Fibroblast of the conjunctiva (primary cell): ENCODE results near the gene ADORA2B.
A peak's percentile ranks its signal among the peaks of the same experiment; 100 is the strongest.

Source experiments
- DNase-seq: peaks from one replicate; pipeline ENCODE4 v3.0.0-alpha.2; 2010; ENCODE audit warnings: low read depth

ADORA2B gene

DNA sequence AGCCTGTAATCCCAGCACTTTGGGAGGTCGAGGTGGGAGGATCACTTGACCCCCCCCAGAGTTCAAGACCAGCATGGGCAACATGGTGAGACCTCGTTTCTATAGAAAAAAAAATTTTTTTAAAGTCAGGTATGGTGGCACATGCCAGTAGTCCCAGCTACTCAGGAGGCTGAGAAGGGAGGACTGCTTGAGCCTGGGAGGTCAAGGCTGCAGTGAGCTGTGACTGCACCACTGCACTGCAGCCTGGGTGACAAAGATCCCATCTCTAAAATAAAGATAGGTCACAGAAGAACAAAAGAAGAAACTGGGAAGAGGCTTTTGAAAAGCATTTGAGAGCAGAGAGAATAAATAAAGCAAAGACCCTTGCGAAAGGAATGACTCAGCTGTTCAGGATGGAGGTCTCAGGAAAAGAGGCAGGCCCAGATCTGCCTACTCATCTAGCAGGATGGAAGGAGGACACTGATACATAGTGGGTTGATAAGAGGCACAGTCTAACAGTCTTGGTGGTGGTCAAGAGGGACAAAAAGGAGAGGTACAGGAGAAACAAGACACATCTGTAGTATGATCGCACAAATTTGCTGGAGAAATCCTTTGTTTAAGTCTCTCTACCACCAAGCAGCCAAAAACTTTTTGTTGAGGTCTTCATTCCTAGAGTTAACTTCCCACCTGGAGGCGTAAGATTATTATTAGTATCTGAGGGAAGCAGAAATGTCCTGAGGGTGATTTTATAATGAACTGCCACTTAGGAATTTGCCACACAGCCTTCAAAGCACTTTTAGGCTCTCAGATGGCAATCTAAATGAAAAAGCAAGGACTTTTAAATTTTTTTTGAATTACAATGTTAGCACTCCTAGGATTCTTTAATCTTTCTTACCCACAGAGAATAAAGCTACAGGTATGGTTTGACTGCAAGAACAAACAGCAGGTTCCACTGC, 37.0 kb downstream of the ADORA2B start:
- no peak for DNase-seq

DNA sequence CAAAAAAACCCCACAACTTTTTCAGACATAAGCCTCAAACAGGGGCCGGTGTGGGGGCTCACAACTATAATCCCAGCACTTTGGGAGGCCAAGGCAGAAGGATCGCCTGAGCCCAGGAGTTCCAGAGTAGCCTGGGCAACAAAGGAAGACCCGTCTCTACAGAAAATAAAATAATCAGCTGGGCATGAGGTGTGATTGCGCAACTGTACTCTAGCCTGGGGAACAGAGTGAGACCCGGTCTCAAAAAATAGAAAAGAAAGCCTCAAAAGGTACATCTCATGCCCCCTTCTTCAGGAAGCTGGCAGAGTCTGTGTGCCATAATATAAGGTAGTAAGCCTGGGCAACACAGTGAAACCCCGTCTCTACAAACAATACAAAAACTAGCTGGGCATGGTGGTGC, 51.4 kb downstream of the ADORA2B start:
- DNase-seq = no peak

DNA sequence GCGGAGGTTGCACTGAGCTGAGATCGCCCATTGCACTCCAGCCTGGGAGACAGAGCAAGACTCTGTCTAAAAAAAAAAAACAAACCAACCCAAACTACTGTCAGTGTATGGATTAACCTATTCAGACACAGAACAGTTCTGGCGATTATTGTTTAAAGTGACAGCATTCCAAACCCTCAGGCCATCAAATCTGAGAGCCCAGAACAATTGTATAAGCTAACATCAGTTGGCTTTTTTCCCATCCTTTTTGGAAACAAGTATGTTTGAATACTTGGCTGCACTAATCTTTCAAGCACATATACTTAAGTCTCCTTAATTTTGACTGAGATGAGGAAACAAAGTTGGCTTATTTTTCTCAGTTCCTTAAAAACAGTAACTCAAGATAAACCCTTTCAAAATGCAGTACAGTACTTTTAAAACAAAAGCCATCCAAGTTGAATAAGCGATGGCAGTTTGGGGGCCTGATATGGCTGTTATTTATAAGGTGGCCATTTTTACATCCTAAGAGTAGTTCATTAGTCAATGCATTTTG, 53.2 kb downstream of the ADORA2B start:
- no peak for DNase-seq

DNA sequence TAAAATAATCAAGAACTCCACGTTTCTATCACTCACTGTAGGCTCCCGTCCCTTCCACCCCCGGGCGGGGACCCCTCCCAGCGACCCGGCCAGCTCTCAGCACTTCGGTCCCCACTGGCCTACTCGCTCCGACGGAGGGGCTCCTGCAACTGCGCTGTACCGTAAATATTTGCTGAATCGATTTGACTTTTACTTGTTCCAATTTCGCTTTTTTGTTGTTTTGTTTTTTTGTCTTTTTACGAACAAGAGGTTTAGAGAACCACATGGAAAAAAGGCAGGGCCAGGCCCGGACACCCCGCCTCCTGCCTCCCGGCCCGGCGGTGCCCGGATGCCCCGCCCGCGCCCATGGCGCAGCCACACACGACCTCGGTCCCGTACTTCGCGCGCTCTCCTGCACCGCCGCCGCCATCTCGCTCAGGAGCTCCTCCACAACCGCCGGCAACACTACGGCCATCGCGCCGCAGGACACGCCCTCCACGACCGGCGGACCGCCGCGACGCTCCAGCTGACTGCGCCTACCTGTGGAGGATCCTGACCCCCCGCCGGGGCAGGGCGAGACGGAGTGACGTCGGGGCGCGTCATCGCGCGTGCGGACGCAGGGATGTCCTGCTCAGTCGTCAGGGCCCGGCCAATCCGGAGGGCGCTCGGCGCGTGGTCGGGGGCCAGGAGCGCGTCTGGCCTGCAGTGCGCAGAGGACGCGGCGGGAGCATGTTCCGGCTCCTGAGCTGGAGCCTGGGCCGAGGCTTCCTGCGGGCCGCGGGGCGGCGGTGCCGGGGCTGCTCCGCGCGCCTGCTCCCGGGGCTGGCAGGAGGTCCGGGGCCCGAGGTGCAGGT, 54.4 kb downstream of the ADORA2B start, which contains the start of the genes TTC19 and ZSWIM7:
TTC19 (plus strand) TSS at position 684 of the 833 bp plus-strand sequence; CDS start at position 709, 25 bp downstream.
ZSWIM7 (minus strand) TSS at position 564 of the 833 bp plus-strand sequence; CDS start at position 454, 110 bp downstream.
- peak; percentile 87 for DNase-seq

DNA sequence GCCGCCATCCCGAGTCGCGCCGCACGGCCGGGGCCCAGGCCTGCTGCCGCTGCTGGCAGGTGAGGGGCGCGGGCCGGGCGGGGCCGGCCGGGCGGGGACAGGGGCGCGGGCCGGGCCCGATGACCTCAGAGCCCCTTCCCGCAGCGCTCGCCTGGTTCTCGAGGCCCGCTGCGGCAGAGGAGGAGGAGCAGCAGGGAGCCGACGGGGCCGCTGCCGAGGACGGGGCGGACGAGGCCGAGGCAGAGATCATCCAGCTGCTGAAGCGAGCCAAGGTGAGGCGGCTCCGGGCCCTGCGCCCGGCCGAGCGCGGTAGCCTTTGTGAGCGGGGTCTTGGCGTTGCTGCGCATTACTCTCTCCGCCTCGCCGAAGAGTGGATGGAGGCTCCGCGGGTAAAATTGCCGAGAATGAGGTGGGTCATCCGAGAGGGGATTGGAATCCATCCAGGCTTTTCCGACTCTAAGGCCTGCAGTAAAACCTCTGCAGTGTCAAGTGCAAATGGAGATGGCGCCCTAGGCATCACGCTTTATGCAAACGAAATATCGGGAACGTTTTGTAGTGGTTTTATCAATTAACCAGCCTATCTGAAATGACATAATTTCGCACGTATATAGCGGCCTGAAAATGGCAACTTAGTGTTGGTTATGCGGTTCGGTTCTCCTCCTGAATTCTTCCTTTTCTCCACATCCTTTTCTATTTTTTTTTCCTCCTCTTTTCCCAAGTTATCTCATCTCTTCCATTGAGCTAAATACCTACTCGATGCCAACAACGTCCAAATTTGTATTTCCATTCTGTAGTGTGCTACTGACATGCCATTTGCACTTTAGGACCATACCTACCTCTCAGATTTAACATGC, 55.3 kb downstream of the ADORA2B start:
- no peak for DNase-seq

DNA sequence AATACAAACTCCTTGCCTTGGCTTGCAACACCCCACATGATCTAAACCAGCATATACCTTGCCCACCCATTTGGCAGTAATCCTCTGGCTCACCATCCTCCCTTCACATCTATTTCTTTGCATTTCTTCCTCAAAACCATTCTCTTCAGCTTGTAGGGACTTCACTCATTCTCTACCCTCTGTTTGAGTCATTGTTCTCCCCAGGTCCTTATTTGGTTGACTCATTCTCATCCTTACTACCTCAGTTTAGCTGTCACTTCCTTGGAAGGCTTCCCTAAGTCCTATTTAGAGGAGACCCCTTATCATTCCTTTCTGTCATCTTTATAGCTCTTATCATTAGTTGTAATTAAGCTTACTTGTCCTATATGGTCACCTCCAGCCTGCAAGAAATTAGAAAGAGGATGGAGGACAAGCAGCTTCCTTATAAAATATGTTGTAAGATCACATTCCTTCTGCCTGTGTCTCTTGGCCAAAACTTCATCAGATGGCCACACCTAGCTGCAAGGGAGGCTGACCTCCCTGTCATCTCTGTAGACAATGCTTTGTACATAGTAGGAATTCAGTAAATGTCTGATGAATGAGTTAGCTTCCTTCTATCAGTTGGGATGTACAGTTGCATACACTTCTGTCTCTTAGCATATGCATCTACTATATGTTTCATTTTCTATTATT, 56.4 kb downstream of the ADORA2B start:
- no peak for DNase-seq

DNA sequence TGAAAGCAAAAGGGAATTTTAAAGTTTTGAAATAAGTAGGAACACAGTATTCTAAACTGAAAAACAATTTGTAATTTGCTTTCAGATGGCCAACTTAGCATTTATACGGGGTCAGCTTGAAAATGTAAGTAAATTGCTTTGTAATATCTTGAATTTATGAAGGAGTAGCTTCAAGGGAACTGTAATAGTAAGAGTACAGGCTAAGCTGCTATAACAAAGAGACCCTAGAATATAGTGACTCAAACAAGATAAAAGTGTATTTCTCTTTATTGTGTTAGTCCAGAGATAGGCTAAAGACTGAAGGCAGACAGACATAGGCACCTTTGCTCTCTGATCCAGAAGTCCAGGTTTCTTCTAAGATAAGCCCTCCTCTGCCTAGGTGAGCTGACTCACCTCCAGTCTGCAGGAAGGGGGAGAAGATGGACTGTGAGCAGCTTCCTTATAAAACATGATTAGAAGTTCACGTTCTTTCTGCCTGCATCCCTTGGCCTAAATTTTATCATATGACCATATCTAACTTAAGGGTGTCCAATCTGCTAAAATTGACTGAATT, 57.9 kb downstream of the ADORA2B start:
- DNase-seq = no peak

DNA sequence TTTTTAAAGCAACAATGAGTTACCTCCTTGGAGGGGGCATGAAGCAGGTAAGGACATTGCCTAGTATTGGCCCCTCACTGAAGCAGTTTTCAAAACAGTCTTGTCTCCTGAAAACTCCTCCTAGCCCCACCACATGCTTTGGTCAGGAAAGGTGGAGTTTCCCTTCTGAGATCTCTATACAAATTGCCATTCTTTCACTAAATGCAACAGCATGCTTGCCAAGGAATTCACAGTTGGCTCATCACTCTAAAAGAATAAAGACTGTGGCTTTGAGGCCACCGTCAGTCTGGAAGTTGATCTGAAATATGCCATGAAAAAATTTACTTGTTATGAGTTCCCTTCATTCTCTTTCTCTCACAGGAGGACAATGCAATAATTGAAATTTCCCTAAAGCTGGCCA, 58.9 kb downstream of the ADORA2B start:
- no peak for DNase-seq

DNA sequence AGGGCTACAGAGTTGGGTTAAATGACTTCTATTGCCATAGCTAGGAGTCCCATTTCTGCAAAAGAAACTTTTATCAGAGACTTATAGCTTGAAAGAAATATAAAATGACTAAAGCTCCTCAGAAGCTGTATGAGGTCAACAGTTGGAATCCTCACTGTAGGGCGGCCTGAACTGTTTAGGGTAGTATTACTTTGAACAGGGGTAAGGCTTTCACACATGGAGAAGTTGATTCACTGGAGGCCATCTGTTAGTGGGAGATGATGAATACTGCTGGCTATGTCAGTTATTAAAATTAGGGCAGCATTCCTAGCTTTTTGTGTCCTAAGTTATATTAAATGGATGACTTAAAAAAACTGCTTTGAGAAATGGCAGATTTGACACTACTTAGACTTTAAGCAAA, 60.7 kb downstream of the ADORA2B start:
- no peak for DNase-seq

DNA sequence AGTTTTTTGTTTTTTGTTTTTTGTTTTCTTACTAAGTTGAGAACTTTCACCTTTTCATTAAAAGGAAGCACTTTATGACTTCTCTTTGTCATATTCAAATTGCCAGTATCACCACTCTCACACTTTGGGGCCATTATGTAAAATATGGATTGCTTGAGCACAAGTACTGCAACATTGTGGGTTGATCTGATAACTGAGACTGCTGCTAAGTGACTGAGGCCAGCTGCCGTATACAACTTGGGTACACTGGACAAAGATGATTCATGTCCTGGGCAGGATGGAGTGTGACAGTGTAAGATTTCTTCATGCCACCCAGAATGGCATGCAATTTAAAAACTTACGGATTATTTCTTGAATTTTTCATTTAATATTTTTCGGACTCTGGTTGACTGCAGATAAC, 62.5 kb downstream of the ADORA2B start:
- DNase-seq = no peak

DNA sequence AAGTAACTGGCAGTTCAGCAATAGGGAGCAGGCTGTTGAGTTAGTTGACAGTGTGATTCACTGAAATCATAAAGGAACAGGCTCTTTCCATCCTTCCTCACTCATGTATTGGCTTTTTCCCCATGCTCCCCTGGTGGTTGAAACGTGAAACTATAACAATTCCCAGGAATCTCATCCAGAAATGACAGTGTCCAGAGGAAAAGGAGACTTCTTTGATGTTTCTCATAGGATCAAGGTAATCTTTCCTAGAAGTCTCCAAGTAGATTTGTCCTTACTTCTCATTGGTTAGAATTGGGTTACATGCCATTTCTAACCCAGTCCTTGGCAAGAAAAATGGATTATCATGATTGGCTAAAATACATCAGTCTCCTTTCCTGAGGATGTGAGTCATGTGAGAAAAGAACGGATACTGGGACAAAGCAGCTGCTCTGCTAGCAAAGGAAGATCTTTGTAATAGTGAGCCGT, 69.0 kb downstream of the ADORA2B start:
- DNase-seq = peak; percentile 31

DNA sequence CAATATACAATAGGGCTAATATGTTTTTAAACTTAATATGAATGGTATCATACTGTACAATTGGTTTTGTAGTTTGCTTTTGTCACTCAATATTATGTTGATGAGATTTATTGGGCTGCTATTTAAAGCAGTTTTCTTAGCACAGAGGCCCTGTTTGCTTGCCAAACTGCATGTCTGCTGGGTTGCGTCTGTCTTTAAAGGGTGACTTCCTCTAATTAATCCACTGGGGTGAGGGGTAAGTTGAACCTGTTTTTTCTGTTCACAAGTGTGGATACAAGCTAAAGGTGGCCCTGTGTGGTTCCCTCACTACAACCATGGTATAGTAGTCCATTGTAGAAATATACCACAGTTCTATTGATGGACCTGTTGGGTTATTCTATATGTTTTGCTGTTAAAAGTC, 74.4 kb downstream of the ADORA2B start:
- no peak for DNase-seq

DNA sequence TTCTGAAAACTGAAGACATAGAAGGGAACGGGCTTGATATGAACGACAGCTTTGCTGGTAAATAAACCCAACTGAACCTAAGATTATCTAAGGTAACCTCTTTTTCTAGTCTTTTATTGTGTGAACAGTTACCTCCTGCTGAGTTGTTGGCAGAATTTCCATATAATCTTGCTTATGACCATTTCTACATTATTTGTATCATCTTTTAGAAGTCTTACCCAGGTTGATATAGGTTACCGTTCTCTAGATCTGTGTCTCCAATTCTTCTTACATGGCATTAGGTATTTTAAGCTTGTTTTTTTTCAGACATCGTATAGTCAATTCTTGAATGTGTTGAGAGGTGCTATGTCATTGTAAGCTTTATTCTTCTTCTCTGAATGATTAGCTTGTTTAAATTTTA, 79.0 kb downstream of the ADORA2B start:
- DNase-seq = no peak

DNA sequence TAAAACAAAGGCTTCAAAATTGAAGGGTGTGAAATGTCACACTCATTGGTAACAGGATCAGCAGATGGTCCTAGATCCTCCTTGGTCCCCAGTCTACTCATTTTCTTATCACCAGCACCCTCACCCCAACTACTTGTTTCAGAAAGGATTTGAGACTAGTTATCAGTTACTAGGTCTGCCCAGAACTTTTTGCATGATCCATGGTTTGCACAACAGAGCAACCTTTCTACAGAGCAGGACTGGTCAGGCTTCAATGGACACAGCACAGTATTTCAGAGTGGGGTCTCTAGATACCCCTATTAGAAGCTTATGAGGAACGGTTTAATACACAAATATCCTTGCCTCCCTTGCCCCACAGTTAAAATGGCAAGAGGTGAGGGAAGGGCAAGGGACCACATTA, 80.3 kb downstream of the ADORA2B start:
- no peak for DNase-seq
